HG02885 (cell line): ENCODE data around the gene TPRX1.
"Not testable (repeated sequence)": the region's sequence is repeated elsewhere in the genome, so short reads cannot be mapped to it uniquely, and the experiment has no call there.

Experiments
- ATAC-seq: cut with Tn5 transposase; IDR thresholded peaks from one replicate; pipeline ENCODE4 v1.9.1; 2021; ENCODE audit warnings: mild to moderate bottlenecking; ENCODE audit not compliant: unreplicated experiment, poor library complexity

The TPRX1 gene

DNA sequence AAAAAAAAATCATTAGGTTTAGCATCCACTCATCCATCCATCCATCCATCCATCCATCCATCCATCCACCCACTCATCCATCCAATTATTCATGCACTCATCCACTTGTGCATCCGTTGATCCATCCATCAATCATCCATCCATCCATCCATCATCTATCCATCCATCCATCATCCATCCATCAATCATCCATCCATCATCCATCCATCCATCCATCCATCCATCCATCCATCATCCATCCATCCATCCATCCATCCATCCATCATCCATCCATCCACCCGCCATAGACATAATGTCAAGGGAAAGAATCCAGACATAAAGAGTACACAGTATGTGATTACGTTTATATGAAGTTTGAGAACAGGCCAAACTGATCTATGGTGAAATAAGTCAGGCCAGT, 34.8 kb downstream of the TPRX1 start:
- ATAC-seq, result no peak

DNA sequence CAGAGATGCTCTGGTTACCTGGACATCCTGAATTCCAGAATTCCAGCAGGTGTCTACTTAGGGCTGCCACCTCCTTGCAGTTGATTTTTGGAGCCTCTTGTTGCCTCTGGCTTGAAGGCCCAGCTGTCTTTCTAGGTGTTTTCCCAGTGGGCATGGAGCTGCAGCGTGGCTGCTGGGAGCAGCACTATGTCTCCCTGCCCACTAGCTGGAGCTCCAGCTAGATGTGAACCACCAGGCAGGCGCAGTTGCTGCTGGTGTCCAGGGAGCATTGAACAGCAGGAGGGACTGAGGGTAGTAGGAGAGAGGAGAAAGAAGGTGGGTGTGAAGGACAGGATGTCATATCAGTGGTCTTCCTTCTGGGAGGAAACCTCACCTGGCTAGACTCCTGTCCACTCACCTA, 35.7 kb downstream of the TPRX1 start:
- ATAC-seq, result no peak

DNA sequence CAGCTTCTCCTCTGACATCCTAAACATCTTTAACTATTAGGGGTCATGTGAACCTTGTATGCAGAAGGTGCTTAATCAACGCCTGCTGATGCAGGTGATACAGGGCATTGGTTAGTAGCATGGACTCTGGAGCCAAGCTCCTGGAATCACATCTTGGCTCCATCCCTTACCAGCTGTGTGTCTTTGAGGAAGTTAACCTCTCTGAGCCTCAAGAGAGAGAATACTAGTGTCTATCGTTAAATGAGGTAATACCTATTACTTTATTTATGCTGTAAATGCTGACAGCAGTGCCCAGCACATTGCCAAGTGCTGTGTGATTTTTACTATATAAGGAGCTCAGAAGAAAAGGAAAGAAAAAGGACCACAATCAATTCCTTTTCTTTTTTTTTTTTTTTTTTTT, 37.0 kb downstream of the TPRX1 start:
- no peak for ATAC-seq

DNA sequence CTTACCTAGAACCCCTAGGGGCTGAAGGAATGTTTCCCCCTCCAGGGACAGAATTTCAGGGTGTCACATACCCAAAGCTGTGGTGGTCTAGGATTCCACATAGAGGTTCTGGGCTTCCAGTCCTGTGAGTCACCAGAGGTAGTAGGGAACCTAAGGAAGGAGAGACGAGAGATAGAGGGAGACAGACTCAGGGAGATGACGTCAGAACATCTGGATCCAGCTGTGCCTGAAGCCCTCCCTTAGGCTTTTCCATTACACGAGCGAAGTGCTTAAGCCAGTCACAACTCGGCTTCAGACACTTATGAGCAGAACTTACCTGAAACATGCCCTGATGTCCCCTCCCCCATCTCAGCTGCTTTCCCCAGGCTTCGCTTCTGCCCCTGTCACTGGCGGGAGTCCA, 37.7 kb downstream of the TPRX1 start:
- no peak for ATAC-seq

DNA sequence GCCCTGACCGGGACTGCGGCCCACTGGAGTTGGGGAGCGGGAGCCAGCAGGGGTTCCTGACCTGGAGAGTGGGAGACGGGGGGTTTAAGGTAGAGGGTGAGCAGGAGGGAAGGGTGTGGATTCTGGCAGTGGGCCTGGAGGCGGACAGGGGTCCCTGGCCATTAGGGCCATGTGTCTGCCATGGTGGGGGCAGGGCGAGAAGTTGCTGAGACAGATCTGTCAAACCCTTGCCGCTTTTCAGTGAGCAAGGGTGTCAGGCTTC, 38.1 kb downstream of the TPRX1 start:
- ATAC-seq, result no peak

DNA sequence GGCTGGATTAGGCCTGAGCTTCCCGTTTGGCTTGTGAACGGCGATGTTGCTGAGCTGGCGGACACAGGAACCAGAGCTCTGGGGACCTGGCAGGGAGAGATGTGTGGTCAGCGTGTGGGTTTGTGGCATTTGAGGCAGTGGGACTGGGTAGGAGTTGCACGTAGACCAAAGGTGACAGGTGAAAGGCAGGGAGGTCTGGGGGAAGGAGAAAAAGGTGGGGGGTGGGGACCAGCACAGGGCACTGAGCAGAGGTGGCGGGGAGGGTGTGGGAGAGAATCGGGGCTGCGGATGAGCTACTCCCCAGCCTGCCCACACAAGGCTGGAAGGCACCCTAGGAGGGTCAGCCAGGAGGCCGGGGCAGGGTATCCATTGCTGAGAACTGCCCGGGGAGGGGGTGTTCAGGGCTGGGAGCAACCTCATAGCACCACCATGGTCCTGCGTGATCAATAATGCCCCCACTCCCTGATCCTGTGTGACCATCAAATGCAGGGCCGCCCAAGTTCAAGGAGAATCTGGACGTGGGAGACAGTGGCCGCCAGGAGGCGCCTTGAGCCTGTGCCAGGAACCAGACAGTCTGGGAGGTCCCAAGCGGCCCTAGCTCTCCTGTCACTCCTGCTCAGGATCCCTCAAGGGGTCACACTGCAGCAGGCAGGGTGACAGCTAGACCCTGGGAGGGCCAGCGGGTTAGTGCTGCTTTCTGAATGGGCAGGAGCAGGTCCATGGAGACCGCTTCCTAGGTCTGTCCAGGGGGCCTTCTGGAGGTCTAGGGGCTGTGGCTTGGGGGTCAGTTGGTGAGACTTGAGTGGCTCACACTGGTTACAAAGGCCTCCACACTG, 38.6 kb downstream of the TPRX1 start:
- no peak for ATAC-seq

DNA sequence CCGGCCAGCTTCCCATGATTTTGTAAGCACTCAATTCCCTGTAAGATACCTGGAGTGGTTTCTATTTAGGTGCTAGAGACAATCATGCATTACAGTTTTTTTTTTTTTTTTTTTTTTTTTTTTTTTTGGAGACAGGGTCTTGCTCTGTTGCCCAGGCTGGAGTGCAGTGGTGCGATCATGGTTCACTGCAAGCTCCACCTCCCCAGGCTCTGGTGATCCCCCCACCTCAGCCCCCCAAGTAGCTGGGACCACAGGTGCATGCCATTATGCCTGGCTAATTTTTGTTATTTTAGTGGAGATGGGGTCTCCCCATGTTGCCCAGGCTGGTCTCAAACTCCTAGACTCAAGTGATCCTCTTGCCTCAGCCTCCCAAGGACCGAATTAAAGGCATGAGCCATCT, 39.6 kb downstream of the TPRX1 start:
- ATAC-seq, result not testable (repeated sequence)

DNA sequence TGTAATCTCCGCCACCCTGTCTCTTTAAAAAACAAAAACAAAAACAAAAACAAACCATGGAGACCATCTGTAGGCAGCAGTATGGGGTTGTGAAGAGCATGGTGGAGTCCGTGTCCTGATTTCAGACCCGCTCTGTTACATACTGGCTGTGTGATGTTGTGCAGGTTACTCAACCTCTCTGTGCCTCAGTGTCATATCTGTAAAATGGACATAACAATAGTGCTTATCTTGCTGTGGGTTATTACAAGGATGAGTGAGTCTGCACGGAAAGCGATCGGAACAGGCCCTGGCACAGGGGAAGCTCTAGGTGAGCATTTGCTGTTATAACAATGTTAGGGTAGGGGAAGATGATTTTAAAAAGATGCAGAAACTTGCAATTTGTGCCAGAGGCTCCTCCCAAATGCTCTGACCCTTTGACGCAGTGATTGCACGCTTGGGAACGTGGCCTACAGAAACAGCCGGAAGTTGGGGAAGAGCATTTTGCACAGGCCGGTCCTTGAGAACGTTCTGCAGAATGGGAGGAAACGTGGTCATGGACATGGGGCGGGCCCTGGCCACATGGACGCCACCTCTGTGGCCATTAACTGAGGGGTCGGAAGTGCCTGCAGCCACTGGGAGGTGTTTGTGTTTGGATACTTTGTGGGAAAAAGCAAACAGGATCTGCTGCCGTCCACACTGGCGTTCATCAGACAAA, 41.6 kb downstream of the TPRX1 start:
- no peak for ATAC-seq

DNA sequence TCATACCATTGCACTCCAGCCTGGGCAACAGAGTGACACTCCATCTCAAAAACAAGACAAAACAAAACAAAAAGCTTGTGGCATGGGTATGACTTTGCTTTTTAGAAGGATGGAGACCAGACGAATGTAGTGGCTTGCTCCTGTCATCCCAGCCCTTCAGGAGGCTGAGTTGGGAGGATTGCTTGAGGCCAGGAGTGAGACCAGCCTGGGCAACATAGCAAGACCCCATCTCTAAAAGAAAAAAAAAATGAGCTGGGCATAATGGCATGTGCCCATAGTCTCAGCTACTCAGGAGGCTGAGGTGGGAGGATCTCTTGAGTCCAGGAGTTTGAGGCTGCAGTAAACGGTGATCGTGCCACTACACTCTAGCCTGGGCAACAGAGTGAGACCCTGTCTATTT, 42.2 kb downstream of the TPRX1 start:
- ATAC-seq, result no peak

DNA sequence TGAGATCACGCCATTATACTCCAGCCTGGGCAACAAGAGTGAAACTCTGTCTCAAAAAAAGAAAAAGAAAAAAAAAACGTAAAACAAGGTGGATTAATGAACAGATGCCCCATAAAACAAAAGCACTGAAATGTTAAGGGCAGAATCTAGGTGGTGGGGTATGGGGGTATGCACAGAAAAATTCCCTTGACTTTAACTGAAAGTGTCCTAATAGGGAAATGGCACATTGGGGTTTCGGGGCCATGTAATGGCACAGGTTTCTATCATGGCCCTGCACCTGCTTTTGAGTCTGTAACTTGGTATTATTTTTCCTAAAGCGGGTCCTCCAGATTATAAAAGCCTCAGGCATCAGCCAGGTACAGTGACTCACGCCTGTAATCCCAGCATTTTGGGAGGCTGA, 42.8 kb downstream of the TPRX1 start:
- no peak for ATAC-seq

DNA sequence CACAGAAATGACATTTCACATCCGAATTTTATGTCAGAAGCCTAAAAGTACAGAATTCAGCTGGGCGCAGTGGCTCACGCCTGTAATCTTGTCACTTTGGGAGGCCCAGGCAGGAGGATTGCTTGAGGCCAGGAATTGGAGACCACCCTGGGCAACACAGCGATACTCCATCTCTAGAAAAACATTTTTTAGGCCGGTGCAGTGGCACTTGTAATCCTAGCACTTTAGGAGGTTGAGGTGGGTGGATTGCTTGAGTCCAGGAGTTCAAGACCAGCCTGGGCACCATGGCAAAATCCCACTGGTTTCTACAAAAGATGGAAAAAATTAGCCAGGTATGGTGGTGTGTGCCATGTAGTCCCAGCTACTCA, 43.7 kb downstream of the TPRX1 start:
- no peak for ATAC-seq

DNA sequence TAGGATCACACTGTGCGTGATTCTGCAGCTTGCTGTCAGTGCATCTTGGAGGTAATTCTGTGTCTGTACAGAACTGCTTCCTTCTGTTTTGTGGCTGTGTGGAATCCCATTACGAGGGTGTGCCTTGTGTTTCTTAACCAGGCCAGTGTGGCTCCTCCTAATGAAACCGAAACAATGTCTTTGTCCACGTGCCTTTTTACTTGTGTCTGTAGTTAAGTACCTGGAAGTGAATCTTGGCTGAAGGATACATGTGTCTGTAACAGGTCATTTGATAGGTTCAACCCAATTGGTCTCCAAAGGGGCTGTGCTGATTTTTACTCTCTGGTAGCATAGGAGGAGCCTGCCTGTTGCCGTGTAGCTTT, 45.9 kb downstream of the TPRX1 start:
- no peak for ATAC-seq

DNA sequence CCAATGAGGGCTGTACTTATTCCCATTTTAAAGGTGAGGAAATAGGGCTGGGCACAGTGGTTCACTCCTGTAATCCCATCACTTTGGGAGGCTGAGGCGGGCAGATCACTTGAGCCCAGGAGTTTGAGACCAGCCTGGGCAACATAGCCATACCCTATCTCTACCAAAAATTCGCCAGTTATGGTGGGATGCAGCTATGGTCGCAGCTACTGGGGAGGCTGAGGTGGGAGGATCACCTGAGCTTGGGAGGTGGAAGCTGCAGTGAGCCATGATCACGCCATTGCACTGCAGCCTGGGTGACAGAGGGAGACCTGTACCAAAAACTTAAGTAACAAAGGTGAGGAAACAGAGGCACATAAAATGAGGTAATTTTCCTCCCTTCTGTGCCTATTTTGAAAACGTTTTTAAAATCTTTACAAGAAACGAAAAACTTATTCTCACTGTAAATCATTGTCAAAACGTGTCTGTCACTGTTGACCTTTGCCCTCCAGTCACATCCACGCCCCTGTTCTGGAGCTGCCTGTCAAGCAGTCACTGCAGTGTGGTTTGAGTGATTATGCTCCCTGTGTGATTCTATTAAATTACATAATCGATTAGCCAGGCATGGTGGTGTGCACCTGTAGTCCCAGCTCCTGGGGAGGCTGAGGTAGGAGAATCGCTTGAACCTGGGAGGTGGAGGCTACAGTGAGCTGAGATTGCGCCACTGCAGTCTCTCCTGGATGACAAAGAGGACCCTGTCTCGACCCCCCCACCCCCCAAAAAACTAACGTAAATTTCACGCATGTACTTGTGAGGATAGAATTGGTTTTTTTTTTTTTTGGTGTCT, 46.5 kb downstream of the TPRX1 start:
- no peak for ATAC-seq

DNA sequence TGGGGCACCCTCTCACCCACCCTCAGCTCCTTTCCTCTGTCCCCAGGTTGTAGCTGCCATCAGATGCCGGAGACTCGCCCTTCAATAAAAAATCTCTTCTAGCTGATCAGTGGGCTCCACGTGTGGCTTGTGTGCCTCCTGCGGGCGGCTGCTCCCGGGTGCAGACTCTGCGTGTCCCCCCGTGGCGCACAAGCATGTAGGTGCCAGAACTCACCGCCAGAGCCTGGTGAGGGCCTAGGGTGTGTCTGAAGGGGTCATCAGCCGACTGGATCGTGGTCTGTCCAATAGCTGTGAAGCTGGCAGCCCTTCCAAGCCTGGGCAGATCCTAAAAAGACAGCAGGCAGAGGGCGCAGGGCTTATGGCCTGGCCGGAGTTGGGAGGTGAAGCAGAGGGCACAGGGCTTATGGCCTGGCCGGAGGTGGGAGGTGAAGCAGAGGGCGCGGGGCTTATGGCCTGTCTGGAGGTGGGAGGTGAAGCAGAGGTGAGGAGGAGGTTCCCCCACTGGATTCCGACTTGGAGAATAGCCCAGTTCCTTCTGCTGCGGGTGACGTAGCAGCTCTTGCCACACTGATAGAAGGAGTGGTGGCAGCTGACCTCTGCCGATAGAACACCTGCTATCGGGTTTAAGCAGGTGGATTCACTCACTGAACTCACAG, 47.3 kb downstream of the TPRX1 start:
- no peak for ATAC-seq

DNA sequence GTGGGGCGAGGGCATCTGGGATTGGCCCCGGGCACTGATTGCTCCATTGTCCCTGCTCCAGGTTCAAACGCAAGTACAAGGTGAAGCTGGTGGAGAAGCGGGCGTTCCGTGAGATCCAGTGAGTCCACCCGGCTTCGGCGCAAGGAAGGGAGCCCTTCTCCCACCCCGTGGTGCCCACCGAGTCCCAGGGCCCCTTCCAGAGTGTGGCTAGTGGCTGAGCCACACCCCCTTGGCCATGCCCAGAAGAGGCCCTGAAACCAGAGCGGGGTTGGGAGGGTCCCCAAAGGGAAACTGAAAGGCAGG, 47.8 kb downstream of the TPRX1 start:
- no peak for ATAC-seq

DNA sequence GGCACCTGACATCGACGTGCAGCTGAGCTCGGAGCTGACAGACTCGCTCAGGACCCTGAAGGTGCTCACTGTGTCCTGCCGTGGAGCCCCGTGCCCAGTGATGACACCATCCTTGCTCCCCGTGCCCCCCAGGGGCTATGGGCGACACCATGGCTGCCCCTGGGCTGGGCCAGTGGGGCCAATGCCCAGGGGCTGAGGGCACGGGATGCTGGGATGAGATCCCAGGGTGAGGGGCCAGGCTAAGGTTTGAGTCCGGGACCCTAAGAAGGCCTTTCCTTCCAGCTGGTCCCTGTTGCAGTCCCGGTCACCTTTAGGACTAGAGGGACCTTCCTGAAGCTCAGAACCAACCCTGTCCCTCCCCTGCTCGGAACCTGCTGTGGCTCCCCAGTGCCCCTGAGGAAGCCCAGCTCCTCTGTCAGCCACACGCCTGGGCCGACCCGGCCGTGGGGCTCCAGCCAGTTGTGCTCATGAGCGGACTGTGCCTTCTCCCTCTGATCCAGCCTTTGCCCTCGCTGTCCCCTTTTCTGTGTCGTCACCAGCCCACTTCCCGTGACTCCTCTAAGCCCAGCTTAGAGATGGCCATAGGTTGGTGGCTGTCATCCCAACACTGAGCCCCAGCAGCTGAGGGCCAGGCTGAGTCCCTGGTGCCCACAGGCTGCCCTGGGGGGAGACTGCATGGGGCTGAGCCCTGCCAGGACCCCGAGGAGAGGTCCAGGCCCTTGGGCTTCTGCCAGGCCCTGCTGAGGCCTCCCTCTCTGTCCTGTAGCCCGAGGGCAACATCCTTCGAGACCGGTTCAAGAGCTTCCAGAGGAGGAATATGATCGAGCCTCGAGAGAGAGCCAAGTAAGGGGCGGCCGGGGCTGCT, 48.4 kb downstream of the TPRX1 start:
- no peak for ATAC-seq

DNA sequence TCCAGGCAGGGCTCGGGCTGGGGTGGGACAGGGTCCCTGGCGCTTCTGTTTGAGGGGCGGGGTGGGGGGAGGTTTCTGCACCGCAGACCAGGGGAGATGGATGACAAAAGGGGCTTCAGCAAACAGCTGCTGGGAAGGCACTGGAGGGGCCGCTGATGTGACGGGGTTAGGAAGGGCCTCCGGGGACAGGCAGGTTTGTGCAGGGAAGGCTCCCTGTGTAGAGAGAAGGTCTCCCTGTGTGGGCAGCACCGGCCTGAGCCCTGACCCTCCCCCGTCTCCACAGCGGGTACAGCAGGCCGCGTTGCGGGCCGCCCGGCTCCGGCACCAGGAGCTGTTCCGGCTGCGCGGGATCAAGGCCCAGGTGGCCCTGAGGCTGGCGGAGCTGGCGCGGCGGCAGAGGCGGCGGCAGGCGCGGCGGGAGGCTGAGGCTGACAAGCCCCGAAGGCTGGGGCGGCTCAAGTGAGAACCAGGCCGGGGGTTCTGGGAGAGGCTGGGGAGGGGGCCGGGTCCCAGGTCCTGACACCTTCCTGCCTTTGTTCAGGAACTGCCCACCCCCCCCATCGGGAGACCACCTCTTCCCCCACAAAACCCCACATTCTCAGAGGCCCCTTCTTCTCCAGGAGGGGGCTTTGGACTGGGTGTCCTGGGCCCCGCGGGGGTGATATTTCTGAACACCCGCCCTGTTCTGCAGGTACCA, 49.1 kb downstream of the TPRX1 start:
- ATAC-seq, result no peak

DNA sequence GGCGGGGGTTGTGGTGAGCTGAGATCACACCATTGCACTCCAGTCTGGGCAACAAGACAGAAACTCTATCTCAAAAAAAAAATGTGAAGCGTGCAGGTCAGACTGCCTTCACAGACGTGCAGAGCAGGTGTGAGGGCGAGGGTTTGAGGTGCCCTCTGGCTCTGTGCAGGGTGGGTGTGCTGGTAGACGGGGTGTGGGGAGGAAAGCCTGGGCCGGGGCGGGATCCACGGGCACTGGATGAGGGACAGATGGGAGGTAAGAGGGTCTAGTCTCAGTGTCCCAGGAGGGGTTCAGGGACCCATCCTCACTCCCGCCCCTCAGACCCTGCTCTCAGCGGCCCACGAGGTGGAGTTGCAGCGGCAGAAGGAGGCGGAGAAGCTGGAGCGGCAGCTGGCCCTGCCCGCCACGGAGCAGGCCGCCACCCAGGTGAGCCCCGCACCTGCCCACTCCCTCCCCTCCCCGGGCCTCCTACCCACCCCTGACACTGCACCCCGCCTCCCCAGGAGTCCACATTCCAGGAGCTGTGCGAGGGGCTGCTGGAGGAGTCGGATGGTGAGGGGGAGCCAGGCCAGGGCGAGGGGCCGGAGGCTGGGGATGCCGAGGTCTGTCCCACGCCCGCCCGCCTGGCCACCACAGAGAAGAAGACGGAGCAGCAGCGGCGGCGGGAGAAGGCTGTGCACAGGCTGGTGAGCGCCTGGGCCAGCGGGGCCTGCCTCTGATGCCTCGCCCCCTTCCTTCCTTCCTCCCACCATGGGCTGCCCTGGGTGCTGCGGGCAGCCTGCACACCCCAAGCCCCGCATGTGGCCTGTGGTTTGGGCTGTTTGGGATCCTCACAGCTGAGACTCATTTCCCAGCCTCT, 49.9 kb downstream of the TPRX1 start:
- no peak for ATAC-seq
